HG03354 (cell line): Measurements from ENCODE around the gene CFAP52.
"Not testable (repeated sequence)": the region's sequence is repeated elsewhere in the genome, so short reads cannot be mapped to it uniquely, and the experiment has no call there.

Source experiments
- ATAC-seq: cut with Tn5 transposase; IDR thresholded peaks from one replicate; pipeline ENCODE4 v1.9.1; 2021; ENCODE audit warnings: mild to moderate bottlenecking; ENCODE audit not compliant: unreplicated experiment, poor library complexity, severe bottlenecking

The CFAP52 gene

DNA sequence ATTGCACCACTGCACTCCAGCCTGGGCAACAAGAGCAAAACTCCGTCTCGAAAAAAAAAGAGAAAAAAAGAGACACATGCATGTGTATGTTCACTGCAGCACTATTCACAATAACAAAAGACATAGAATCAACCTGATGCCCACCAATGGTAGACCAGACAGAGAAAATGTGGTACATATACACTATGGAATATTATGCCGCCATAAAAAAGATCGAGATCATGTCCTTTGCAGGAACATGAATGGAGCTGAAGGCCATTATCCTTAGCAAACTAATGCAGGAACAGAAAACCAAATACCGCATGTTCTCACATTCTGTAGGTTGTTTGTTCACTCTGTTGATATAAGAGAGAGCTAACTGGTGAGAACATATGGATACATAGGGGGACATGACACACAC is 9.7 kb upstream of the CFAP52 start:
- not testable (repeated sequence) for ATAC-seq

DNA sequence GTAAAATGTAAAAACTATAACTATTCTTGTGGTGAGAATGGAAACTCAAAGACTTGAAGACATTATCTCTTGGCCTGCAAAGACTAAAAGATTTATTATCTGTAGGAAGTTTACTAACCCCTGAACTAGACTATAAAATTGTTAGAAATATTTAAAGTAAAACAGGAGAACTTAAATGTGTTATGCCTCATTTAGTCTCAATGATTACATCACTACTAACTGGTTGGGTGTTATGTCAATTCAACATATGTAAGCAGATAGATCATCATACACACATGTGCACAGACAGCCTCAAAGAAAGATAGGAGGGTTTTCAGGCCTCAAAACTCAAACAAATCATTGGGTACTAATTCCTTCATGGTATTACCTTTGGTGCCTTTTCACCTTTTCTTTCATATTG is 8.4 kb upstream of the CFAP52 start:
- ATAC-seq: no peak

GRCh38 chr17:9568957-9569588 is 7.4 kb upstream of the CFAP52 start:
- ATAC-seq: no peak

- ATAC-seq: no peak
Measured at GRCh38 chr17:9571201-9571600, 5.2 kb upstream of the CFAP52 start.

DNA sequence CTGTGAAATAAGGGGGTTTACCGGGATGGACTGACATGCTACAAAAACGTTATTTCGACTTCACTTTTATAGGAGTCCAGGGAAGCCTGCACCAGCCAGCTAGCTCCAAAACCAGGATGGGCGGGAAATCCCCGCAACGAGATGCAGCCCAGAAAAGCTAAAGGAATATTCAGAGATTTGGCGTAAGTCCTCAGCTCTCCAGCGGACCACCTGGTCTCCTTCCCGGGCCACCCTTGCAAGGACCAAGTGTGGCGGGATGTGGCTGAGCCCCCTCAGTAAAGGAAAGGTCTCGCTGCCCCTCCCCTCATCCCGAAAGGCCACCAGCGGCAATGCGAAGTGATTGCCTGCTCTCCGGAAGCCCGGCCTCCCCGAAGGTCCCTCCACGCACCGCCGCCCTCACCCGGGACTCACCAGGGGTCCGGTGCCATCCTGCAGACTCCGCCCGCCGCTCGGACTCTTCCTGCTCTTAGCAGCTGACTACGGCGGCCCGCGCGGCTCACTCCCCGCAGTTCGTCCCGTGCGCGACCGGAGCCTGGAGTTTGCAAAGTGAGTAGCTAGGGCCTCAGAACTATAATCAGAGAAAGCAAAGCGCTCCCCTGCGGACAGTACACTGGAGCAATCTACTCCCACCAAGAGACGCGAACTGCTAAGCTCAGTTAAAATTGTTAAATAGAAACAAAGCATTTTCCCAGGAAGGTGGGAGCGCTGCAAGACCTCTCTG is 901 bp upstream of the CFAP52 start, which contains the start of gene STX8:
Gene STX8 (minus strand): TSS at position 440 of the 721 bp plus-strand sequence. CDS start 12 bp downstream, at position 428.
- ATAC-seq: peak; percentile 72

- ATAC-seq: no peak
Measured at GRCh38 chr17:9577373-9577709, 899 bp downstream of the CFAP52 start.

DNA sequence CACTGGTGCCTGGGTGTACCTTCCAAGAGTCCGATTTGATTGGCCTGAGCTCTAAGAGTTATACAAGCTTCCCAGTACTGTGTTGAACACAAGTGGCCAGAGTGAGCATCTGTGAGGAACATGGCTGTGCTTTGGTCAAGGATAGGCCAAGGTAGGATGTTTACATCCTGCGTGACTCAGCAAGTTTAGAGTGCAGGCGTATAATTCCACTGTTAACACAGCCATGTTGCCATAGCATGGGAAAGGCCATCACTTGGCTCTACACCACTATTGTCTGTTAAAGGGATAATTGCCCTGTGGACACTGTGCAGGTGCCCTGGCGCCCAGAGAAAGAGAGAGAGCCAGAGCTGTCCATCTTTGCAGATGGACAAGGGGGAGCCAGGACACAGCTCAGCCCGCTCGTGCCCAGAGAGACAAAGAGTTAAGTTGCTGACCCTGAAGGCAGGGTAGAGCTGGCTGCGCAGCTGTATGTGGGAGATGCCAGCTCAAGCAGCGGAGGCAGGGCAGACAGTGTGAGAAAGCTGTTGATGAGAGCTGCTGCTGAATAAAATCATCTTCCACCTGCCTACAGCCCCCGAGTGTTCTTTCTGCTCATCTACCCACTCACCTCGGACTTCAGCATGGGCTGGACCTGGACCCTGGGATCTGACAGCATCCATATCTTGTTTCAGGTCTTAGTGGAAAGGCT is 11.7 kb downstream of the CFAP52 start:
- ATAC-seq: no peak

DNA sequence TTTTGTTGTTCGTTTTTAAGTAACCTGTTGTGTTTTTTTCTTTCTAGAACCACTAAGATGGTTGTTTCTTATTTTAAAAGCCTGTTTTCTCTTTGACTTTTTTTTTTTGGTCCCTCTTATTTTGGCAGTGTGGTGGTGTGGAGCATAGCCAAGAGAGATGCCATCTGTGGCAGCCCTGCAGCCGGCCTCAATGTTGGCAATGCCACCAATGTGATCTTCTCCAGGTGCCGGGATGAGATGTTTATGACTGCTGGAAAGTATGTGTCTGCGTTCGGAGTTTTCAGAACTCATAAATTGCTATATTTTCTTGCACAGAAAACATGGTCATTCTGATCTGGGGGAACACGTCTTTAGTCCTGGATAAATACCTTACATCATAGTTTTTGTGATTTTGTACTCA is 17.6 kb downstream of the CFAP52 start:
- ATAC-seq: no peak

- not testable (repeated sequence) for ATAC-seq
Measured at GRCh38 chr17:9597638-9598037, 21.2 kb downstream of the CFAP52 start.

GRCh38 chr17:9598661-9599060 is 22.2 kb downstream of the CFAP52 start:
- no peak for ATAC-seq

GRCh38 chr17:9604583-9604982 is 28.1 kb downstream of the CFAP52 start:
- ATAC-seq: not testable (repeated sequence)

GRCh38 chr17:9606453-9606852 is 30.0 kb downstream of the CFAP52 start:
- ATAC-seq: no peak

DNA sequence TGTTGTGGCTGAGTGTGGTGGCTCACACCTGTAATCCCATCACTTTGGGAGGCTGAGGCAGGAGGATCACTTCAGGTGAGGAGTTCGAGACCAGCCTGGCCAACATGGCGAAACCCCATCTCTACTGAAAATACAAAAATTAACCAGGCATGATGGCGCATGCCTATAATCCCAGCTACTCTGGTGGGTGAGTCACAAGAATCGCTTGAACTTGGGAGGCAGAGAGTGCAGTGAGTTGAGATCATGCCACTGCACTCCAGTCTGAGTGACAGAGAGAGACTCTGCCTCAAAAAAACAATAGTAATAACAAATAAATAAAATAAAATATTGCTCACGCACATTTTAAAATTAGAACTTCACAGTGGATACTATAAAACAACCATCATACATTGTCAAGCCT is 30.6 kb downstream of the CFAP52 start:
- not testable (repeated sequence) for ATAC-seq

- ATAC-seq: no peak
Measured at GRCh38 chr17:9611557-9611956, 35.1 kb downstream of the CFAP52 start.

GRCh38 chr17:9612006-9612405 is 35.6 kb downstream of the CFAP52 start:
- ATAC-seq: no peak

GRCh38 chr17:9615486-9615885 is 39.0 kb downstream of the CFAP52 start:
- ATAC-seq: no peak

- ATAC-seq: no peak
Measured at GRCh38 chr17:9622961-9623360, 46.5 kb downstream of the CFAP52 start.

GRCh38 chr17:9628509-9628908 is 52.1 kb downstream of the CFAP52 start:
- no peak for ATAC-seq

GRCh38 chr17:9632741-9633140 is 56.3 kb downstream of the CFAP52 start:
- ATAC-seq: no peak

GRCh38 chr17:9635340-9635739 is 58.9 kb downstream of the CFAP52 start:
- no peak for ATAC-seq

GRCh38 chr17:9636501-9636900 is 60.1 kb downstream of the CFAP52 start:
- no peak for ATAC-seq
